Breast epithelium (tissue), 4 donors: ENCODE data around the gene FASN. TPM values are rescaled to one million over a fixed set of nuclear protein-coding genes. Genes with fewer than 3 reads are reported as not detected.

Experiments used
- DNase-seq, 2 donors: peaks; one replicate each; pipeline ENCODE4 v3.0.0-alpha.2; 2019; ENCODE audit warnings: low spot score in 2 of 2
- H3K27ac ChIP-seq, 2 donors: fragments of 200-600 bp; sonication (generic) in 1 of 2; one replicate each; pipeline ENCODE4 v1.5.1; 2016 to 2019; ENCODE audit warnings: mild to moderate bottlenecking in 1 of 2
- H3K27me3 ChIP-seq, 2 donors: fragments of 200-600 bp; sonication (generic) in 1 of 2; one replicate each; pipeline versions ENCODE4 v1.5.1 to v1.6.0; 2017 to 2019; ENCODE audit warnings: control low read depth in 1 of 2, mild to moderate bottlenecking in 1 of 2
- H3K36me3 ChIP-seq: fragments of 200-600 bp; one replicate; pipeline ENCODE4 v1.5.1; 2019
- H3K4me1 ChIP-seq, 2 donors: fragments of 200-600 bp; sonication (generic); one replicate each; pipeline ENCODE4 v1.5.1; 2016 to 2019; ENCODE audit warnings: control low read depth in 1 of 2
- H3K4me3 ChIP-seq, 3 donors: fragments of 200-600 bp; sonication (generic); 1 replicate in 2 of 3; 2 replicates in 1 of 3; pipeline ENCODE4 v1.5.1; 2016 to 2019; ENCODE audit warnings: mild to moderate bottlenecking in 3 of 3, moderate library complexity in 2 of 3
- H3K9me3 ChIP-seq, 2 donors: fragments of 200-600 bp; sonication (generic) in 1 of 2; one replicate each; pipeline ENCODE4 v1.5.1; 2016 to 2019; ENCODE audit warnings: control low read depth in 1 of 2
- POLR2A ChIP-seq: fragments of 450-650 bp; IDR thresholded peaks from one replicate; pipeline ENCODE4 v1.6.1; 2016; ENCODE audit warnings: antibody characterized with exemption, mild to moderate bottlenecking, moderate library complexity
- POLR2AphosphoS5 ChIP-seq, 3 donors: sonication (generic); formaldehyde crosslinking; IDR thresholded peaks; one replicate each; pipeline ENCODE4 v1.6.1; 2017; ENCODE audit warnings: antibody characterized with exemption in 3 of 3
- intact Hi-C: fragments of 100-400 bp; cut with DNase I; formaldehyde crosslinking; loops from one replicate; pipeline ENCODE4 v1.15.1; 2023; ENCODE audit warnings: low total_unique reads
- total RNA-seq, 3 donors: library from RNA; depleted of rRNA; stranded (reverse); fragments of >200 nt; gene quantifications; one replicate each; pipeline ENCODE4 v1.1.0, GENCODE V29; 2016
- TF ChIP-seq, protein P1 (sequence below), 3 donors: fragments of 450-650 bp; IDR thresholded peaks; one replicate each; pipeline ENCODE4 v1.5.1; 2016 to 2017; ENCODE audit warnings: antibody characterized with exemption in 3 of 3, mild to moderate bottlenecking in 3 of 3, moderate library complexity in 3 of 3

The FASN gene
- total RNA-seq, 3 donors from 2014 or later: 95.4 to 590 (median 98.6) TPM

DNA sequence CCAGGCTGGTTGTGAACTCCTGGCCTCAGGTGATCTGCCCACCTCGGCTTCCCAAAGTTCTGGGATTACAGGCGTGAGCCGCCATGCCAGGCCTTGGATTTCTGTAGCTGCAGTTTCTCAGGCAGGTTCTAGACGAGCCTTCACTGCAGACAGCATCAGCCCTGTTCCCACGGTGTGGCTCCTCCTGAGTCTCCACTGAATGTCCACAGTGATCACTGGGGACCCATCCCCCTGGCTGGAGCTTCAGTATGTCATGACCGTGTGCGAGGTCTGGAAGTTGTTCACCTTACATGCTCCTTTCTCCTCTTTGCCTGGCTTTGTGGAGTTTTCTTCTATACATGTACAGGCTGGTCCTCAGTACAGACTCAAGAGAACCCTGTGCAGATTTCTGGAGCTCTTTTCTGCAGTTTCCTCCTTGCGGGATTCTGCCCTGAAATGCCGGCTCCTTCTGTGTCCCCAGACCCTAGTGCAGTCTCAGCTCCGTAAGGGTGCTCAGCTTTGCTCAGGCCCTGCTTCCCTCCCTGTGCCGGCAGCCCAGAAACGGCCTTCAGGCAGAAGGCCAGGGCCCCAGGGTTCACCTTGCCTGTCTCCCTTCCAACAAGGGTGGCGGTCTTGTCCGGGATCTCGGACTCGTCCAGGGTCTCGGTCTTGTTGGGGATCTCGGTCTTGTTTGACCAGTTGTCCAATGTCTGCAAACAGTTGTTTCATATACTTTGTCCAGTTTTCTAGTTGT lies 14.3 kb upstream of the FASN start:
- no peaks in the 10 kb centered on the region for H3K36me3 ChIP-seq

DNA sequence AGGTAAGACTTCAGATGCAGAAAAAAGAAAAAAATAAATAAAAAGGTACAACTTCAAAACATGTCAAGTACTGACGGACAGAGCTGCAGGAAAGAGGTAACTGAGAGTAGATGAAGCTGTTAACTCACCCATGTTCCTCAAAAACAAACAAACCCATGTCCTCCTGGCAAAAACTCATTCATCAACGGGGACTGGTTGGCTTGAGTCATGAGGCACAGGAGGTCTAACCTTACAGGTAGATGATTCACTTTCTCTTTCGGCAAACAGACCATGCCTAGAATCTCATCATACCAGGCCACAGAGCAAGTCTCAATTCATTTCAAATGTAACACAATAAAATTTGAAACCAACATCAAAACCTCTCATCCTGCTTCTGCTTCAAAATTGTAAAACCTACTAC lies 12.3 kb upstream of the FASN start:
- Histone ChIP-seq H3K9me3 (no peaks in the 10 kb centered on the region), H3K4me1 (peaks cover 15 to 22% of the 10 kb centered on the region in 2 donors), H3K4me3 (no peak overlapping the region), H3K36me3 (no peaks in the 10 kb centered on the region), H3K27me3 (no peaks in the 10 kb centered on the region), H3K27ac (no peak overlapping the region)
- intact Hi-C loops: no loop called here
- no peak for DNase-seq
- TF ChIP-seq POLR2A: no peak
- TF ChIP-seq POLR2AphosphoS5 (IDR thresholded peaks at IDR 0.05): no peak
- TF ChIP-seq, protein P1, sequence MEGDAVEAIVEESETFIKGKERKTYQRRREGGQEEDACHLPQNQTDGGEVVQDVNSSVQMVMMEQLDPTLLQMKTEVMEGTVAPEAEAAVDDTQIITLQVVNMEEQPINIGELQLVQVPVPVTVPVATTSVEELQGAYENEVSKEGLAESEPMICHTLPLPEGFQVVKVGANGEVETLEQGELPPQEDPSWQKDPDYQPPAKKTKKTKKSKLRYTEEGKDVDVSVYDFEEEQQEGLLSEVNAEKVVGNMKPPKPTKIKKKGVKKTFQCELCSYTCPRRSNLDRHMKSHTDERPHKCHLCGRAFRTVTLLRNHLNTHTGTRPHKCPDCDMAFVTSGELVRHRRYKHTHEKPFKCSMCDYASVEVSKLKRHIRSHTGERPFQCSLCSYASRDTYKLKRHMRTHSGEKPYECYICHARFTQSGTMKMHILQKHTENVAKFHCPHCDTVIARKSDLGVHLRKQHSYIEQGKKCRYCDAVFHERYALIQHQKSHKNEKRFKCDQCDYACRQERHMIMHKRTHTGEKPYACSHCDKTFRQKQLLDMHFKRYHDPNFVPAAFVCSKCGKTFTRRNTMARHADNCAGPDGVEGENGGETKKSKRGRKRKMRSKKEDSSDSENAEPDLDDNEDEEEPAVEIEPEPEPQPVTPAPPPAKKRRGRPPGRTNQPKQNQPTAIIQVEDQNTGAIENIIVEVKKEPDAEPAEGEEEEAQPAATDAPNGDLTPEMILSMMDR (IDR thresholded peaks at IDR 0.05): no peak

More for the DNA sequence above, 14.3 kb upstream of the FASN start:
- TF ChIP-seq, protein P1 (IDR thresholded peaks at IDR 0.05): no peak
- TF ChIP-seq POLR2A (no peak), POLR2AphosphoS5 (IDR thresholded peaks at IDR 0.05) (no peak)
- intact Hi-C loops: no loop called here
- DNase-seq: no peak
- no peaks in the 10 kb centered on the region for H3K27me3 ChIP-seq
- no peaks in the 10 kb centered on the region for H3K9me3 ChIP-seq
- peaks cover 0 to 3% of the 10 kb centered on the region in 2 donors for H3K4me1 ChIP-seq
- no peak overlapping the region for H3K4me3 ChIP-seq
- peak overlapping the region; percentile 58 to 88 for H3K27ac ChIP-seq

DNA sequence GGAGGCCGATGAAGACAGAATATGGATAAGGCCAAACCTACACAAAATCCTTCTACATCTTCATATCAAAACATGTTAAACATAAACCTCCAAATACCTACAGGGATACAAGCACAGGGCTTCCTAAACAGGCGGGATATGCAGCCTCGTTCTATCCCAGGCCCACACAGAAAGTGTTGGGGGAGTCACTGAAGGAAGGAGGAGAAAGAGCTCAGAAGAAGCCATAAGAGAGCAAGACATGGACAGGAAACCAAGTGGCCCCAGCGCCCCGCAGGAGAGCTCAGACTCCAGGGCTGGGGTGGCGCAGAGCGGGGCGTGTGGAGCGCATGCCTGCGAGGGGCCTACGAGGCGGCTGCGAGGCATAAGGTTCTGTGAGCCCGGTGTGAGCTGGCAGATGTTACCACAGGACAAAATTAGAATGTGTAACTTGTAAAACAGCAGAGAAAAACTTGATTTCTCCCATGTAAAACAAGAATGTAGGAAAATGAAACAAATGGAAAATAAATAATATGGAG lies 11.0 kb upstream of the FASN start:
- H3K27ac ChIP-seq: peak overlapping the region in 1 of 2 donors; percentile 5
- TF ChIP-seq POLR2AphosphoS5 (IDR thresholded peaks at IDR 0.05): no peak
- no peak for TF ChIP-seq POLR2A
- TF ChIP-seq, protein P1 (IDR thresholded peaks at IDR 0.05): no peak
- no peaks in the 10 kb centered on the region for H3K27me3 ChIP-seq
- H3K36me3 ChIP-seq: no peaks in the 10 kb centered on the region
- no peak for DNase-seq
- H3K9me3 ChIP-seq: no peaks in the 10 kb centered on the region
- H3K4me1 ChIP-seq: peaks cover 21 to 30% of the 10 kb centered on the region in 2 donors
- H3K4me3 ChIP-seq: no peak overlapping the region
- intact Hi-C loops: no loop called here

DNA sequence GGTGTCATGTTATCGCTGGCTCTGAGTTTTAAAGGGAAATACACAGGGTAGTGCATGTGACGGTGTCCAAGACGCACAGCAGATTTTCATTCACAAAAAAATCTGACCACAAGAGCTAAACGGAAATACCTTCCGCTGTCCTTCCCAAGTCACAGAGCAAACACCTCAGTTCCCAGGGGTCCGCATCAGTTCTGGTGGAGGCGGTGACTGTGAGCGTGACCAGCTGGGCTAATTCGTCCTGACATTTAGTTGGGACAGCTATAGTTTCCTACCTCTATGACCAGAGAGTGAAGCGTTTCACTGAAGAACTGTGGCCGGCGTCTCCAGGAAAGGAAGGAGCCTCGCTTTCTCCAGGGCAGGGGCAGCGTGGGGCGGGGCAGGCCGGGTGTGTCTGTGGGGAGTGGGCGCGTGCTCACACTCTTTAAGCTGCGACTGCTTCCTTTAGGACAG lies 10.5 kb upstream of the FASN start:
- intact Hi-C loops: no loop called here
- H3K36me3 ChIP-seq: no peaks in the 10 kb centered on the region
- peaks cover 23 to 35% of the 10 kb centered on the region in 2 donors for H3K4me1 ChIP-seq
- H3K27ac ChIP-seq: peak overlapping the region in 1 of 2 donors; percentile 21
- H3K9me3 ChIP-seq: no peaks in the 10 kb centered on the region
- no peak for TF ChIP-seq POLR2AphosphoS5 (IDR thresholded peaks at IDR 0.05)
- no peak for TF ChIP-seq POLR2A
- TF ChIP-seq, protein P1 (IDR thresholded peaks at IDR 0.05): no peak
- no peak for DNase-seq
- no peak overlapping the region for H3K4me3 ChIP-seq
- H3K27me3 ChIP-seq: no peaks in the 10 kb centered on the region

DNA sequence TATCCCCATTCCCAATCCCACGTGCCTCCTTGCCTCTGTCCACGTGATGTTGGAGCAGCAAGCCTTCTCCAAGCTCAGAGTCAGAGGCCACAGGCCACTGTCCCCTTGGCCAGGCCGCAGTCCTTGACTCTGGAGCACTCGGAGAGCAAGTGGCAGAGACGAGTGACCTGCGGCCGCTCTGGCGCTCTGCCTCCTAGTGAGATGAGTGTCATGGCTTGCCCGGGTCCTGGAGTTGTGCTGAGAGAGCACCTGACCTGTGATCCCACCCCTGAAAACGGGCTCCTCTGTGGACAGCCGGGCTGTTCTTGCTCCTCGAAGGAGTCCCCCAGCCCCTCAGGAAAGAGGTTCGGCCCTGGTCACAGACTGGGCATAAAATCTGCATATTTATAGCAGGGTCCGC lies 10.0 kb upstream of the FASN start:
- TF ChIP-seq POLR2AphosphoS5 (IDR thresholded peaks at IDR 0.05) (no peak), POLR2A (no peak)
- TF ChIP-seq, protein P1 (IDR thresholded peaks at IDR 0.05): no peak
- no peak for DNase-seq
- no peaks in the 10 kb centered on the region for H3K36me3 ChIP-seq
- H3K9me3 ChIP-seq: no peaks in the 10 kb centered on the region
- intact Hi-C loops: no loop called here
- no peak overlapping the region for H3K4me3 ChIP-seq
- peaks cover 24 to 37% of the 10 kb centered on the region in 2 donors for H3K4me1 ChIP-seq
- no peaks in the 10 kb centered on the region for H3K27me3 ChIP-seq
- peak overlapping the region; percentile 21 to 97 for H3K27ac ChIP-seq
